NCI-H1694 treated with DMSO at 0.1 percent for 48 hours (cell line): ENCODE results near the gene PIK3R5.

Experiments used
- DNase-seq: peaks from one replicate; lab custom pipeline; 2025; lab: John Stamatoyannopoulos, UW

The PIK3R5 gene

GRCh38 chr17:8924595-8924994 is 40.9 kb downstream of the PIK3R5 start:
- no peak for DNase-seq

- DNase-seq, result no peak
Measured at GRCh38 chr17:8923762-8924161, 41.7 kb downstream of the PIK3R5 start.

GRCh38 chr17:8922928-8923327 is 42.6 kb downstream of the PIK3R5 start:
- DNase-seq, result no peak

GRCh38 chr17:8922451-8922850 is 43.1 kb downstream of the PIK3R5 start:
- no peak for DNase-seq

GRCh38 chr17:8921147-8921546 is 44.4 kb downstream of the PIK3R5 start:
- no peak for DNase-seq

GRCh38 chr17:8918807-8919465 is 46.6 kb downstream of the PIK3R5 start:
- no peak for DNase-seq

- DNase-seq, result no peak
Measured at GRCh38 chr17:8916466-8916865, 49.0 kb downstream of the PIK3R5 start.

- no peak for DNase-seq
Measured at GRCh38 chr17:8914554-8914953, 51.0 kb downstream of the PIK3R5 start.

GRCh38 chr17:8913879-8914278 is 51.6 kb downstream of the PIK3R5 start:
- no peak for DNase-seq

- DNase-seq, result no peak
Measured at GRCh38 chr17:8913091-8913490, 52.4 kb downstream of the PIK3R5 start.

GRCh38 chr17:8912084-8912981 is 53.2 kb downstream of the PIK3R5 start:
- DNase-seq, result no peak

- no peak for DNase-seq
Measured at GRCh38 chr17:8910969-8911604, 54.4 kb downstream of the PIK3R5 start.

GRCh38 chr17:8909586-8910270 is 55.8 kb downstream of the PIK3R5 start:
- DNase-seq, result no peak

- DNase-seq, result no peak
Measured at GRCh38 chr17:8905331-8905730, 60.2 kb downstream of the PIK3R5 start.

GRCh38 chr17:8904686-8905085 is 60.8 kb downstream of the PIK3R5 start:
- DNase-seq, result no peak

GRCh38 chr17:8904201-8904600 is 61.3 kb downstream of the PIK3R5 start:
- no peak for DNase-seq

- no peak for DNase-seq
Measured at GRCh38 chr17:8900626-8901585, 64.6 kb downstream of the PIK3R5 start.

- DNase-seq, result no peak
Measured at GRCh38 chr17:8900207-8900606, 65.3 kb downstream of the PIK3R5 start.

GRCh38 chr17:8898636-8899035 is 66.9 kb downstream of the PIK3R5 start:
- DNase-seq, result no peak

GRCh38 chr17:8898126-8898525 is 67.4 kb downstream of the PIK3R5 start:
- no peak for DNase-seq
